Body of pancreas (tissue), 4 donors: Measurements from ENCODE around the gene TOM1L2. TPM values are rescaled to one million over a fixed set of nuclear protein-coding genes. Genes with fewer than 3 reads are reported as not detected.

Experiments used
- ATAC-seq: fragments of 150-250 bp; one replicate; pipeline ENCODE4 v1.9.1; 2016
- DNase-seq, 4 donors: peaks; one replicate each; pipeline ENCODE4 v3.0.0-alpha.2; 2019
- H3K27ac ChIP-seq, 4 donors: fragments of 200-600 bp; sonication (generic); 1 replicate in 3 of 4; 2 replicates in 1 of 4; pipeline versions ENCODE4 v1.5.1 to v1.6.1; 2016 to 2019; ENCODE audit warnings: mild to moderate bottlenecking in 1 of 4, mixed read lengths in 1 of 4, moderate library complexity in 1 of 4
- H3K27me3 ChIP-seq, 2 donors: fragments of 200-600 bp; sonication (generic); one replicate each; pipeline ENCODE4 v1.6.0; 2016; ENCODE audit warnings: mild to moderate bottlenecking in 1 of 2
- H3K36me3 ChIP-seq, 2 donors: fragments of 200-600 bp; sonication (generic); replicated peaks in 1 of 2; 2 replicates each; pipeline ENCODE4 v1.5.1; 2016; ENCODE audit warnings: low read depth in 2 of 2; ENCODE audit not compliant: insufficient read depth in 1 of 2
- H3K4me1 ChIP-seq: fragments of 200-600 bp; sonication (generic); one replicate; pipeline ENCODE4 v1.6.0; 2016
- H3K4me3 ChIP-seq, 2 donors: fragments of 200-600 bp; sonication (generic); 1 replicate in 1 of 2; 2 replicates in 1 of 2; pipeline ENCODE4 v1.5.1; 2016 to 2019
- H3K9me3 ChIP-seq, 3 donors: fragments of 200-600 bp; sonication (generic); 1 replicate in 2 of 3; 2 replicates in 1 of 3; pipeline ENCODE4 v1.5.1; 2016
- POLR2A ChIP-seq, 3 donors: fragments of 450-650 bp; IDR thresholded peaks; one replicate each; pipeline ENCODE4 v1.6.1; 2016; ENCODE audit warnings: antibody characterized with exemption in 3 of 3, mild to moderate bottlenecking in 2 of 3
- WGBS, 2 donors: methylation state at CpG; one replicate each; pipeline ENCODE4 v1.1.5; 2017; 5-methylcytosine and 5-hydroxymethylcytosine counted together
- intact Hi-C: fragments of 100-400 bp; cut with DNase I; formaldehyde crosslinking; loops from one replicate; pipeline ENCODE4 v1.15.1; 2023
- total RNA-seq, 2 donors: library from RNA; depleted of rRNA; stranded (reverse); fragments of >200 nt; gene quantifications; one replicate each; pipeline ENCODE4 v1.1.0, GENCODE V29; 2016
- TF ChIP-seq, protein P1 (sequence below), 7 experiments: fragments of 450-650 bp in 4 of 7; fragments of 200-600 bp in 3 of 7; sonication (generic) in 3 of 7; IDR thresholded peaks; one replicate each; pipeline ENCODE4 v1.5.1; 2016 to 2019; ENCODE audit warnings: antibody characterized with exemption in 7 of 7

TOM1L2 gene
- total RNA-seq, 2 donors from 2014 or later, result 35.9 to 55.8 TPM

DNA sequence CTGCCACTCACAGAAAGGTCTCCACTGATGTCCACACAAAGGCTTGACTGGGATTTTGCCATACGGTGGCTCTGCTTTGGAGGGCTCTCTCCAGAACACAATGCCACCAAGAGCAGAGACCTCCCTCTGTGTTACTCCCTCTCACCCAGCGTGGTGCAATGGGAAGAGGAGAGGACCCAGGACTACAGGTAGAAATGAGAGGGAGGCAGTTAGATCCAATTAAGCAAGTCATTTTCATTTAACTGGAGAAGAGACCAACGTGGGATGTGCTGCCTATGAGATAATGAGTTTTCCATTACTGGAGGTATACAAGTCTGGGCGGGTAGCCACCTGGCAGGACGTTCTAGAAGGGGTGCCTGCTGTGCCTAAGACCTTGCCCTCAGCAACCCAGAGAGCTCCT is 34.2 kb downstream of the TOM1L2 start:
- Histone ChIP-seq H3K4me3 (no peak overlapping the region), H3K9me3 (no peaks in the 10 kb centered on the region), H3K27me3 (no peaks in the 10 kb centered on the region), H3K4me1 (peaks cover 45% of the 10 kb centered on the region), H3K36me3 (no peaks in the 10 kb centered on the region), H3K27ac (no peak overlapping the region)
- intact Hi-C loops, result no loop called here
- ATAC-seq, result no peak
- WGBS, 2 donors, result 69 to 77% methylated on average over 5 of the region's 5 CpGs
- DNase-seq, result no peak
- no peak for TF ChIP-seq POLR2A (IDR thresholded peaks at IDR 0.05)
- TF ChIP-seq, protein P1, sequence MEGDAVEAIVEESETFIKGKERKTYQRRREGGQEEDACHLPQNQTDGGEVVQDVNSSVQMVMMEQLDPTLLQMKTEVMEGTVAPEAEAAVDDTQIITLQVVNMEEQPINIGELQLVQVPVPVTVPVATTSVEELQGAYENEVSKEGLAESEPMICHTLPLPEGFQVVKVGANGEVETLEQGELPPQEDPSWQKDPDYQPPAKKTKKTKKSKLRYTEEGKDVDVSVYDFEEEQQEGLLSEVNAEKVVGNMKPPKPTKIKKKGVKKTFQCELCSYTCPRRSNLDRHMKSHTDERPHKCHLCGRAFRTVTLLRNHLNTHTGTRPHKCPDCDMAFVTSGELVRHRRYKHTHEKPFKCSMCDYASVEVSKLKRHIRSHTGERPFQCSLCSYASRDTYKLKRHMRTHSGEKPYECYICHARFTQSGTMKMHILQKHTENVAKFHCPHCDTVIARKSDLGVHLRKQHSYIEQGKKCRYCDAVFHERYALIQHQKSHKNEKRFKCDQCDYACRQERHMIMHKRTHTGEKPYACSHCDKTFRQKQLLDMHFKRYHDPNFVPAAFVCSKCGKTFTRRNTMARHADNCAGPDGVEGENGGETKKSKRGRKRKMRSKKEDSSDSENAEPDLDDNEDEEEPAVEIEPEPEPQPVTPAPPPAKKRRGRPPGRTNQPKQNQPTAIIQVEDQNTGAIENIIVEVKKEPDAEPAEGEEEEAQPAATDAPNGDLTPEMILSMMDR (IDR thresholded peaks at IDR 0.05), result no peak

DNA sequence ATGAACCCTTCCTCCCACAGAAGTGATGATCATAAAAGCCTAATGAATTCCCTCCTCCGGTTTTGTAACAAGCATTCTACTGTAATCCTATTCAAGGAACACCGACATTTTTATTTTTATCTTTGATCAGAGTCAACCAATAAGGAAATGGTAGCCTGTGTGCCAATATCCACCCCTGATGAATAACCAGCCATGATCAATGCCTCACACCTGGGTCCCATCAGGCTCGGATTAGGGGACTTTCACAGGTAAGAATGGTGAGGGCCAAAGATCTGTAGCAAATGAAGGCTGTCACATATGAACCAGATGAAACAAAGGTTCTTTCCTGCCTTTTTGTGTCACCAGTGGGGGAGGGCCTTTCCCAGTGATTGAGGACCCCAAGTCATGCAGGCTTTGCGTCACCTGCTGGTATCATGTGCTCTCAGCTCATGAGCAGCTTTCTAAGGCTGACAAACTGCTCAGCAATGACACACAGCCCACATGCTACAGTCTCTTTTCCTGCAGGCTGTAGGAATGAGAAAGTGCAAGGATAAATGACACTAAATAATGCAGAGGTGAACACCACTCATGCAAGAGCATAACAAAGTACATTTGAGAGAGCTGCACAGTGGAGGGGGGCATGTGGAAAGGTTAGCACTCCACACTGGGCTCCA is 34.9 kb downstream of the TOM1L2 start:
- intact Hi-C loops, result no loop called here
- H3K4me3 ChIP-seq, result no peak overlapping the region
- peaks cover 40% of the 10 kb centered on the region for H3K4me1 ChIP-seq
- H3K9me3 ChIP-seq, result no peaks in the 10 kb centered on the region
- DNase-seq (no peak), ATAC-seq (no peak)
- H3K27ac ChIP-seq, result no peak overlapping the region
- no peaks in the 10 kb centered on the region for H3K27me3 ChIP-seq
- H3K36me3 ChIP-seq, result no peaks in the 10 kb centered on the region
- WGBS, 2 donors, result 49 to 68% methylated on average over 3 to 4 of the region's 4 CpGs
- no peak for TF ChIP-seq POLR2A (IDR thresholded peaks at IDR 0.05)
- TF ChIP-seq, protein P1 (IDR thresholded peaks at IDR 0.05), result no peak

DNA sequence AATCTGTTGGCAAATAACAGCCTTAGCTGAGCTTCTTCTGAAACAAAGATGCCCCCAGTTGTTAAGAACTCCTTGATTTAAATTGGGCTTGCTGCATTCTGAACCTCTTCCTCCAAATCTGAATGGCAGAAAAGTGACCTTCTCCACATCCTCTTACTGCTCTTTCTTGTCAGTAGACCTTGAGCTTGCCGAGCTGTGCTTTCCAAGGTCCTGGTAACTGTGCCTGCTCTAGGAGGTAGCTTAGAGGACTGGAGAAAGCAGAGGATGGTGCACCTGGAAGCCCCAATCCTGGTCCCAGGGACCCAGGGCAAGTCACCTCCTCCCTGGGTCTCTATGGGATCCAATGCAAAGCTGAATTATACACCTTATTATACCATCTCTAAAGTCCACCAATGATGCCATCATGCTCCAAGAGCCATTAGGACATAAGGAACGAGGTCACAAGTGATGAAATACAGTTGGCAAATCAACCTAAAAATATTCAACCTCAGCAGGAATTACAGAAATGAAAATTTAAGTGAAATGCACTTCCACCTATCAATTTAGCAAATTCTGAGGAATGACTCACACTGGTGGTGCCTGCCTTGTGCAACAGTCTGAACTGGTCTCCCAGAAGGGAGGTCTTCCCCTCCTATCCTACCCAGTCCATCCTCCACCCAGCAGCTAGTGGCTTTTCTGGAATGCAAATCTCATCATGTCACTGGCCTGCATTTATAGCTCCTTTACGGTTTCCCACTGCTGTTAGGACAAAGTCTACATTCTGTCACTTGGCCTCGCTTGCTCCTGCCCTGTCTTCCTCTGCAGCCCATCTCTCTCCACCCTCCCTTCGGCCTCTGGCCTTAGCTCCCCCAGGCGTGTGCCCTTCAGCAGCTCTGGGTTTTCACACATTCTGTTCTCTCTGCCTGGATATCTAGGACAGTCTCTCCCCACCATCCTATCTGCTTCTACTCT is 36.6 kb downstream of the TOM1L2 start:
- H3K27ac ChIP-seq, result no peak overlapping the region
- 67 to 76% methylated on average over 6 of the region's 6 CpGs for WGBS, 2 donors
- no peaks in the 10 kb centered on the region for H3K36me3 ChIP-seq
- intact Hi-C loops, result no loop called here
- H3K27me3 ChIP-seq, result no peaks in the 10 kb centered on the region
- no peak overlapping the region for H3K4me3 ChIP-seq
- ATAC-seq (peak; percentile 40), DNase-seq (peak in 1 of 4 donors; percentile 65)
- TF ChIP-seq POLR2A (IDR thresholded peaks at IDR 0.05), result no peak
- H3K4me1 ChIP-seq, result peaks cover 29% of the 10 kb centered on the region
- H3K9me3 ChIP-seq, result no peaks in the 10 kb centered on the region

DNA sequence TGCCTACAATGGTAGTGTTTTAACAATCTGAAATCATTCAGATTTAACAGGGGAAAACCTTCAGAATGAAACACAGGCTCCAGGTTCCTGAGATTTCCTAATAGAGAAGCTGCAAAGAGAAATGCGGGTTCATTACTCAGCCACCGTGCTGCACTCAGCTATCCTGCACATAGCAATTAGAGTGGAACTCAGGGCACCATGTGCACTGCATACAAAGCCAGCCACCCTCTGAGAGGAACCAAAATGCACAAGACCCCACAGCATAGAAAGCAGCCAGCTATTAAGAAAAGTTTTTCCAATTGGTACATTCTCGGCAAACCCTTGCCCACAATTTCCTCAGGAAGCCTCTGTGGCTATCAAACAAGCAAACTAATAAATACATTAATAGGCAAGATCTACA is 37.4 kb downstream of the TOM1L2 start:
- no peak for DNase-seq
- Histone ChIP-seq H3K27me3 (no peaks in the 10 kb centered on the region), H3K27ac (no peak overlapping the region), H3K4me1 (peaks cover 23% of the 10 kb centered on the region), H3K36me3 (no peaks in the 10 kb centered on the region), H3K4me3 (no peak overlapping the region), H3K9me3 (no peaks in the 10 kb centered on the region)
- no peak for TF ChIP-seq POLR2A (IDR thresholded peaks at IDR 0.05)
- TF ChIP-seq, protein P1 (IDR thresholded peaks at IDR 0.05), result no peak
- intact Hi-C loops, result no loop called here
- no peak for ATAC-seq
- 80 to 82% methylated on average over 3 of the region's 3 CpGs for WGBS, 2 donors

DNA sequence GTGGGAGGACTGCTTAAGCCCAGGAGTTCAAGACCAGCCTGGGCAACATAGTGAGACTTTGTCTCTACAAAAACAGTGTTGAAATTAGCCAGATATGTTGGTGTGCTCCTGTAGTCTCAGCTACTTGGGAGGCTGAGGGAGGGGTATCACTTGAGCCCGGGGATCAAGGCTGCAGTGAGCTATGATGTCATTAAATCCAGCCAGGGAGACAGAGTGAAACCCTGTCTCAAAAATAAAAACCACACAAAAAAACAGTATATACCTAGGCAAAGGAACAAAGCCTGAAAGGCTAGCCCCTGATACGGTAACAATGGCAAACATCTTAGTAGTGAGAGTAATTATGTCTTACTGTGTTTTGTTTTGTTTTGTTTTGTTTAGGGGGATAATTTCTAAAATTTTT is 38.0 kb downstream of the TOM1L2 start:
- Histone ChIP-seq H3K4me1 (peaks cover 23% of the 10 kb centered on the region), H3K27me3 (no peaks in the 10 kb centered on the region), H3K36me3 (no peaks in the 10 kb centered on the region), H3K9me3 (no peaks in the 10 kb centered on the region), H3K27ac (no peak overlapping the region), H3K4me3 (no peak overlapping the region)
- no peak for TF ChIP-seq POLR2A (IDR thresholded peaks at IDR 0.05)
- TF ChIP-seq, protein P1 (IDR thresholded peaks at IDR 0.05), result no peak
- intact Hi-C loops, result no loop called here
- WGBS, 2 donors, result 76 to 80% methylated on average over 2 of the region's 2 CpGs
- DNase-seq (no peak), ATAC-seq (no peak)
